ENCODE results near the gene INS. TPM values are rescaled to one million over a fixed set of nuclear protein-coding genes. Genes with fewer than 3 reads are reported as not detected.

The INS gene
- total RNA-seq, 1 experiment from 2014 or later, result not detected

DNA sequence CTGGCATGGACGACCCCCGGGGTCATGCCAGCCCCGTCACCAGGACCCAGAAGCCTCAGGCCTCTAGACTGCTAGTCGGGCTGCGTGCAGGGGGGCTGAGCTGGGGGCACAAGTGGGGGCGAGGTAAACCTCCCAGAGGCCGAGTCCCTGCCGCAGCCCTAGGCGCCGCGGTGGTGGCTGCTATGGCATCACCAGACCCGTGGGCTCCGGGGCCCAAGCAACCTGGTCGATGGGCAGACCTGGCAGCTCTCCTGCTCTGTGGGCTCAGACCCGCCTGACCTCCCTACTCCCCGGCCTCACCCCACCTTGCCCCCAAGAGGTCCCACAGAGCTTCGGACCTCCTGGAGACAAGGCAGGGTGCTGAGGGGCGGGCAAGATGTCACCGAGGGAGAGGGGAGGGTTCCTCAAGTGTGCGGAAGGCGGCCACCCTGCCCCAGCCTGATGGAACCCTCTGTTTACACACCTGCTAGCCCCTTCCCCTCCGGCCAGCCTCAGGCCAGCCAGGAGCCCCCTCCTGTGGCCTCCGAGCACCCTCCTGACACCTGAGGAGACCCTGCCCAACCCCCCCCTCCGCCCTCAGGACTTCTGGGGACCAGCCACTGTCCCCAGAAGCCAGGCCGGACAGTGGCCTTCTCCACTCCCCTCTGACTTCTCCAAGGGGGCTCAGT lies 31.2 kb downstream of the INS start:
- no peaks in the 10 kb centered on the region for H4K20me1 ChIP-seq (ENCODE audit: control insufficient read depth, insufficient read depth, insufficient read length)

More for the DNA sequence above, 31.2 kb downstream of the INS start:
- no peak overlapping the region; the same call in 1 of the 2 replicates for H3K14ac ChIP-seq (ENCODE audit: insufficient read depth, low read length)
- H4K8ac ChIP-seq (replicated peaks; ENCODE audit: insufficient read length, low read depth, low read length), result no peak overlapping the region
- H3K23ac ChIP-seq (ENCODE audit: insufficient read length, low read depth, low read length), result no peak overlapping the region
- no peak overlapping the region for H3K56ac ChIP-seq (ENCODE audit: insufficient read length, low read depth, low read length)
- Mint-ChIP-seq H3K9me3 (peaks cover 4 to 9% of the 10 kb centered on the region in 2 experiments; a peak in 2 of 5 replicates), H3K4me1 (peaks cover 0 to 26% of the 10 kb centered on the region in 2 experiments; a peak in 2 of 4 replicates), H3K27me3 (ENCODE audit: low read depth) (peaks cover 54% of the 10 kb centered on the region), H3K36me3 (ENCODE audit: insufficient read depth in 1 of 3, low read depth in 3 of 3) (peaks cover 0 to 3% (median 3%) of the 10 kb centered on the region in 3 experiments; a peak in 2 of 7 replicates), H3K4me3 (no peak overlapping the region), H3K27ac (no peak overlapping the region)
- no peak overlapping the region for H2BK15ac ChIP-seq (ENCODE audit: low read depth, low read length)
- H2AFZ ChIP-seq (ENCODE audit: low read length), result no peak overlapping the region
- no peak overlapping the region for H2BK20ac ChIP-seq (ENCODE audit: low read depth, low read length, poor library complexity, severe bottlenecking)
- H2BK12ac ChIP-seq (ENCODE audit: insufficient read length, low read depth, low read length), result no peak overlapping the region
- H3K4me1 ChIP-seq (ENCODE audit: insufficient read depth, low read length), result no peaks in the 10 kb centered on the region
- no peak overlapping the region for H4K91ac ChIP-seq (ENCODE audit: insufficient read length, low read depth, low read length)
- H3T11ph ChIP-seq (ENCODE audit: low read length), result no peak overlapping the region
- H3K9ac ChIP-seq (ENCODE audit: extremely low read depth, insufficient read length, low read length), result no peak overlapping the region
- no peak overlapping the region for H2AK5ac ChIP-seq (ENCODE audit: insufficient read length, low read length)
- no CpG with 5 or more reads among the region's 25 CpGs for WGBS (ENCODE audit: extremely low coverage, insufficient read length, low lambda C conversion rate)
- no peak overlapping the region for H3K4me2 ChIP-seq (ENCODE audit: insufficient read depth, insufficient read length, low read length)
- H4K5ac ChIP-seq (ENCODE audit: insufficient read length, low read depth, low read length), result no peak overlapping the region
- H3K23me2 ChIP-seq (ENCODE audit: insufficient read length, low read depth, low read length, poor library complexity, severe bottlenecking), result no peaks in the 10 kb centered on the region
- no peak overlapping the region for H3K4ac ChIP-seq (ENCODE audit: low read depth, low read length)
- TF ChIP-seq, protein P1, sequence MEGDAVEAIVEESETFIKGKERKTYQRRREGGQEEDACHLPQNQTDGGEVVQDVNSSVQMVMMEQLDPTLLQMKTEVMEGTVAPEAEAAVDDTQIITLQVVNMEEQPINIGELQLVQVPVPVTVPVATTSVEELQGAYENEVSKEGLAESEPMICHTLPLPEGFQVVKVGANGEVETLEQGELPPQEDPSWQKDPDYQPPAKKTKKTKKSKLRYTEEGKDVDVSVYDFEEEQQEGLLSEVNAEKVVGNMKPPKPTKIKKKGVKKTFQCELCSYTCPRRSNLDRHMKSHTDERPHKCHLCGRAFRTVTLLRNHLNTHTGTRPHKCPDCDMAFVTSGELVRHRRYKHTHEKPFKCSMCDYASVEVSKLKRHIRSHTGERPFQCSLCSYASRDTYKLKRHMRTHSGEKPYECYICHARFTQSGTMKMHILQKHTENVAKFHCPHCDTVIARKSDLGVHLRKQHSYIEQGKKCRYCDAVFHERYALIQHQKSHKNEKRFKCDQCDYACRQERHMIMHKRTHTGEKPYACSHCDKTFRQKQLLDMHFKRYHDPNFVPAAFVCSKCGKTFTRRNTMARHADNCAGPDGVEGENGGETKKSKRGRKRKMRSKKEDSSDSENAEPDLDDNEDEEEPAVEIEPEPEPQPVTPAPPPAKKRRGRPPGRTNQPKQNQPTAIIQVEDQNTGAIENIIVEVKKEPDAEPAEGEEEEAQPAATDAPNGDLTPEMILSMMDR (conservative IDR thresholded peaks at IDR 0.05), result no peak
- no peak overlapping the region for H2BK5ac ChIP-seq (ENCODE audit: insufficient read length, low read length)
- H3K79me2 ChIP-seq (ENCODE audit: insufficient read depth, low read length), result no peaks in the 10 kb centered on the region
- H3K18ac ChIP-seq (ENCODE audit: insufficient read length, low read depth, low read length), result no peak overlapping the region
- H3K27me3 ChIP-seq (ENCODE audit: insufficient read depth, low read length), result no peaks in the 10 kb centered on the region; the same call in 1 of the 2 replicates
- H3K79me1 ChIP-seq (ENCODE audit: insufficient read depth, low read depth, low read length, poor library complexity, severe bottlenecking), result no peaks in the 10 kb centered on the region
- no peak overlapping the region for H3K27ac ChIP-seq (ENCODE audit: insufficient read length, low read depth, low read length)
- DNase-seq, result no peak
- H3K9me3 ChIP-seq (ENCODE audit: control insufficient read depth, low read depth, low read length), result no peaks in the 10 kb centered on the region
- no peak overlapping the region for H2BK120ac ChIP-seq (ENCODE audit: low read depth, low read length, poor library complexity, severe bottlenecking)

Measured in H9 (cell line).